GM19324 (cell line): ENCODE results near the gene LRRC23.
"Not testable (repeated sequence)": the region's sequence is repeated elsewhere in the genome, so short reads cannot be mapped to it uniquely, and the experiment has no call there.

Experiments used
- ATAC-seq: cut with Tn5 transposase; IDR thresholded peaks from one replicate; pipeline ENCODE4 v1.9.1; 2021; ENCODE audit warnings: mild to moderate bottlenecking, moderate library complexity; ENCODE audit not compliant: unreplicated experiment, low FRiP score

The LRRC23 gene

GRCh38 chr12:6899837-6900519 lies 4.6 kb upstream of the LRRC23 start:
- no peak for ATAC-seq

GRCh38 chr12:6902448-6902847 lies 2.2 kb upstream of the LRRC23 start:
- ATAC-seq: no peak

GRCh38 chr12:6903722-6904121 lies 900 bp upstream of the LRRC23 start:
- ATAC-seq: no peak

GRCh38 chr12:6905414-6906040 lies 905 bp downstream of the LRRC23 start:
- ATAC-seq: no peak

- not testable (repeated sequence) for ATAC-seq
Observed at GRCh38 chr12:6908141-6908540, 3.5 kb downstream of the LRRC23 start.

GRCh38 chr12:6909421-6910145 lies 5.0 kb downstream of the LRRC23 start:
- ATAC-seq: no peak

GRCh38 chr12:6912164-6912935 lies 7.7 kb downstream of the LRRC23 start:
- ATAC-seq: no peak

- ATAC-seq: peak; percentile 72
Observed at GRCh38 chr12:6914246-6914946, 9.8 kb downstream of the LRRC23 start, which contains the start of gene ENO2. ENO2 (plus strand) TSS chr12:6914580; CDS start chr12:6915833, 1,253 bp downstream.

GRCh38 chr12:6914947-6915788 lies 10.5 kb downstream of the LRRC23 start:
- no peak for ATAC-seq

- ATAC-seq: no peak
Observed at GRCh38 chr12:6915789-6916285, 11.2 kb downstream of the LRRC23 start.

GRCh38 chr12:6916426-6917200 lies 12.0 kb downstream of the LRRC23 start:
- no peak for ATAC-seq

- ATAC-seq: no peak
Observed at GRCh38 chr12:6917491-6918231, 13.0 kb downstream of the LRRC23 start.

GRCh38 chr12:6919588-6919987 lies 15.0 kb downstream of the LRRC23 start:
- ATAC-seq: no peak

- no peak for ATAC-seq
Observed at GRCh38 chr12:6921539-6921938, 16.9 kb downstream of the LRRC23 start.

GRCh38 chr12:6921996-6922946 lies 17.6 kb downstream of the LRRC23 start:
- no peak for ATAC-seq

GRCh38 chr12:6923003-6923732 lies 18.5 kb downstream of the LRRC23 start:
- no peak for ATAC-seq
